Measurements from ENCODE around the gene SEPHS1.
"Not testable (repeated sequence)": the region's sequence is repeated elsewhere in the genome, so short reads cannot be mapped to it uniquely, and the experiment has no call there.

Gene SEPHS1

DNA sequence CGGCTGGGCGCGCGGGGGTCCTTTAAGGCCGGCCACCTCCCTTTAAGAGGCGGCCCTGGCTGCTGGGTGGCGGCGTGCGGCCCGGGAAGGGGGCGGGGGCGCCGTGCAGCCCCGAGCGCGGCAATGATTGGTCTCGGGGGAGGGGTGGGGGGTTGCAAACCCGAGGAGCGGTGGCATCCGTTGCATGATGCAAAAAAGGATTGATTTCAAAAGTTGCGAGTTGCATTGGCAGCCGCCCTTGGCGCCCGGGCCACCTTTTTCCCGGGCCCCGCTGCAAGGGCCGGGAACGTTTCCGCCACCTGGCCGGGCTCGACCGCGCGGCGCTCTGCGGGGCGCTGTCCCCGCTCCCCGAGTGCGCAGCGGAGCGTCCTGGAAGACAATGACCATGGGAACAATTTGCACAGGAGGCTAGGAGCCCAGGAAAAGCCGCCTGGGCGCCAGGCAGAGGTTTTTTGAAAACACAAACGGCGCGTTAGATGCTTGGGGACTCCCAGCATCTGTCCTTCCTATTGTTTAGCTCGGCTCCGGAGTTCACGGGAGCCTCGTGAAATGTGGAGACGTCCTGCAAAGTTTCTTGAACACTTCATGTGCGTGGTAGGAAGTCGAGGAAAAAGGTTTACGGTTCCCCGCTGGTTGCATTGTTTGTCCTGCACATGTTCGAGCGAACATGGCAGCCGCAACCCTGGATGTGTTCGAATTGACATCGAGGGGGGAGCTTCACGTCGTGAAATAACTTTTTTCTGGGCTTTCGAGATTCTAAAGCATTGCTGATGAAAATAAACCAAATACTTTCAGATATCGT, at the start of gene SEPHS1:
Gene SEPHS1, minus strand, starts transcription at position 78 of the 802 bp plus-strand sequence. CDS start 3,343 bp downstream, outside the sequence.
- no peak for DNase-seq (ENCODE audit: low read depth)

DNA sequence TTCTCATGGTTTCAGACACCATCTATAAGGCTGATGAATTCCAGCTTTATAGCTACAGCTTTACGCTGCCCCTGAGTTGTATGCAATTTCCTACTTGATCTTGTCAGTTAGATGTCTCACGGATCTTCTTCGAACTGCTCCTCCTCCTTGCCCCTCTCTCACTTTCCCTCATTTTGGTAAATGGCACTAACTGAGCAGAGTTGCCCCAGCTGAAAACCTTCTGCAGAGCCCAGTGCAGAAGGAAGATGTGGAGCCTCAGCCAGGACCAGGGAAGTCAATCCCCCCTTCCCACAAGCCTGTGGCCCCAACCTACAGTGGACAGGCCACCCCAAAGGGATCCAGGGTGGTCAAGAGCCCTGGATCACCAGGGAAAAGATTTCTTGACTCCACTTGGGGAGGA, 49.0 kb upstream of the SEPHS1 start:
- no peak for DNase-seq (ENCODE audit: low read depth)

GRCh38 chr10:13396369-13396768, 48.3 kb upstream of the SEPHS1 start:
- DNase-seq (ENCODE audit: low read depth), result no peak

DNA sequence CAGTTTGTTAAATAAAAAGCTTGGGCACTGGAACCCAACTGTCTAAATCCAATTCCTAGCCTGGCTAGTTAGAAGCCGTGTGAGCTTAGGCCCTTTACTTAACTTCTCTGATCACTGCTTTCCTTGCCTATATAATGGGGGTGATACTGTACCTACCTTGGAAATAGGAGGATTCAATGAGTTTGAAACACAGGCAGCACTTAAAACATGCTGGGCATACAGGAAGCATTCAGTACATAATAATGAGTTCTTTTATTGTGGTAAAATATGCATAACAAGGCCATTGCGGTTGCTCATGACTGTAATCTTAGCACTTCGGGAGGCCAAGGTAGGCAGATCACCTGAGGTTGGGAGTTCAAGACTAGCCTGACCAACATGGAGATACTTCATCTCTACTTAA, 47.4 kb upstream of the SEPHS1 start:
- no peak for DNase-seq (ENCODE audit: low read depth)

GRCh38 chr10:13393640-13394039, 45.5 kb upstream of the SEPHS1 start:
- no peak for DNase-seq (ENCODE audit: low read depth)

- DNase-seq (ENCODE audit: low read depth), result no peak
Measured at GRCh38 chr10:13392701-13393100, 44.6 kb upstream of the SEPHS1 start.

GRCh38 chr10:13390604-13391522, 42.8 kb upstream of the SEPHS1 start:
- DNase-seq (ENCODE audit: low read depth), result no peak

- DNase-seq (ENCODE audit: low read depth), result no peak
Measured at GRCh38 chr10:13388478-13389230, 40.6 kb upstream of the SEPHS1 start.

DNA sequence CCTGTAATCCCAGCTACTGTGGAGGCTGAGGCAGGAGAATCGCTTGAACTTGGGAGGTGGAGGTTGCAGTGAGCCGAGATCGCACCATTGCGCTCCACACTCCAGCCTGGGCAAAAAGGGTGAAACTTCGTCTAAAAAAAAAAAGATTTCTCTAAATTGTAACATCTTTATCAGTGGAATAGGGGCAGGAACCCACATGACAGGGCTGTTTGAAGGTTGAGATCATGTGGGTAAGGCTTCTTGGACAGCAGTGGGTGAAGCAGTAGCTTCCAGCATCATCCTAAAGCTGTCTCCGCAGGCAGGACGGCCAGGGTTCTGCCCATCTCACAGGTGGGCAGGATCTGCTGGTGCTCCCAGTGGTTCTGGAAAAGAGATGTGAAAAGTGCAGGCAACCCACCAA, 37.9 kb upstream of the SEPHS1 start:
- no peak for DNase-seq (ENCODE audit: low read depth)

GRCh38 chr10:13383399-13383761, 35.3 kb upstream of the SEPHS1 start:
- no peak for DNase-seq (ENCODE audit: low read depth)

- no peak for DNase-seq (ENCODE audit: low read depth)
Measured at GRCh38 chr10:13382703-13383398, 34.8 kb upstream of the SEPHS1 start.

DNA sequence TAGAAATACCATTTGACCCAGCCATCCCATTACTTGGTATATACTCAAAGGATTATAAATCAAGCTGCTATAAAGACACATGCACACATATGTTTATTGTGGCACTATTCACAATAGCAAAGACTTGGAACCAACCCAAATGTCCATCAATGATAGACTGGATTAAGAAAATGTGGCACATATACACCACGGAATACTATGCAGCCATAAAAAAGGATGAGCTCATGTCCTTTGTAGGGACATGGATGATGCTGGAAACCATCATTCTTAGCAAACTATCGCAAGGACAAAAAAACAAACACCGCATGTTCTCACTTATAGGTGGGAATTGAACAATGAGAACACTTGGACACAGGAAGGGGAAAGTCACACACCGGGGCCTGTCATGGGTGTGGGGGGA, 31.0 kb upstream of the SEPHS1 start:
- not testable (repeated sequence) for DNase-seq (ENCODE audit: low read depth)

GRCh38 chr10:13376746-13377145, 28.7 kb upstream of the SEPHS1 start:
- no peak for DNase-seq (ENCODE audit: low read depth)

DNA sequence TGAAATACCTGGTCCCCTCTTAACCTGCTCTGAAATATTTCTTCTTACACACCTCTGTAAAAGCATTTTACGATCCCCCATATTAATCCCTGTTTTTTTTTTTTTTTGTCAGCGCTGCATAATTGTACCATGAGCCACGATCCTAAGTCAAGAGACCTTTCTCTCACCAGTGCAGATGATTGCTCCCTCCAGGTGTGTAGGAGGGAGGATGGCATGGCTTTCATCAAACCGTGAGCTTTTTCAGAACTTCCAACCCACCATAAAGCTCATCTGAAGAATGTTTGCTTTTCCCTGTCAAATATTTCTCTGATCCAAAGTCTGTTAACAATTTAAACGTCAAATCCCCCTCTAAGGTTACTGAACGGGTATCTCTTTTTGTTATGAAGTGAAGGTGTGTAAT, 28.2 kb upstream of the SEPHS1 start:
- no peak for DNase-seq (ENCODE audit: low read depth)

- DNase-seq (ENCODE audit: low read depth), result no peak
Measured at GRCh38 chr10:13375791-13376190, 27.7 kb upstream of the SEPHS1 start.

GRCh38 chr10:13373644-13374043, 25.6 kb upstream of the SEPHS1 start:
- DNase-seq (ENCODE audit: low read depth), result no peak

DNA sequence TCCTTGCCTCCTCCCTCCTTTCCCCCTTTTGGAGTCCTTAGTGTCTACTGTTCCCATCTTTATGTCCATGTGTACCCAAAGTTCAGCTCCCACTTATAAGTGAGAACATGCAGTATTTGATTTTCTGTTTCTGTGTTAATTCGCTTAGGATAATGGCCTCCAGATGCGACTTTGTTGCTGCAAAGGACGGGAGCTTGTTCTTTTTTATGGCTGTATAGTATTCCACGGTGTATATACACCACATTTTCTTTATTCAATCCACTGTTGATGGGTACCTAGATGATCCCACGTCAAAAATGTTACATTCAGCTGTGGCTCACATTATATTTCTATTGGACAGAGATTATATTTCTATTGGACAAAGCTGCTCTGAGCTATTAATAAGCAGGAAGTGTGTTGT, 24.4 kb upstream of the SEPHS1 start:
- no peak for DNase-seq (ENCODE audit: low read depth)

DNA sequence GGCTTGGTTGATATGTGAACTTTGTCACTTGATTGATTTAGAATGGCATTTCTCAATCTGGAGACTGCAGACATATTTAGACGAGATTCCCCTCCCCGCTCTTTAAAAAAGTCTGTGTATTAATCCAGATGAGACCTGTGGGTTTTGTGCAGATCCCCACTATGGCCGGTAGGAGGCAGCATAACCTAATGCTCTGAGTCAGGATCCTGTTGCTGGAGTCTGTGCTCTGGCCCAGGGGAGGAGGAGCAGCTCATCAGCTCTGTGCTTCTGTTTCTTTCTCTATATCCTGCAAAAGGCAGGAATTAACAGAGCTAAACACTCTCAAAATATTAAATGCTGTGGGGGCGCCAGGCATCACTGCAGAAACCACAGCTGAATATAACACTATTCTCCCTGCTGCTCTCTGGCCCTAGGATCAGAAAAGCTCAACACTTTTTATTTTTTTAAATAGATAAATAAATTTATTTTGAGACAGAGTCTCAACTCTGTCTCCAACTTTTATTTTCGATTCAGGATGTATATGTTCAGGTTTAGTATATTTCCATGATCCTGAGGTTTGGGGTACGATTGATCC, 23.9 kb upstream of the SEPHS1 start:
- DNase-seq (ENCODE audit: low read depth), result no peak

DNA sequence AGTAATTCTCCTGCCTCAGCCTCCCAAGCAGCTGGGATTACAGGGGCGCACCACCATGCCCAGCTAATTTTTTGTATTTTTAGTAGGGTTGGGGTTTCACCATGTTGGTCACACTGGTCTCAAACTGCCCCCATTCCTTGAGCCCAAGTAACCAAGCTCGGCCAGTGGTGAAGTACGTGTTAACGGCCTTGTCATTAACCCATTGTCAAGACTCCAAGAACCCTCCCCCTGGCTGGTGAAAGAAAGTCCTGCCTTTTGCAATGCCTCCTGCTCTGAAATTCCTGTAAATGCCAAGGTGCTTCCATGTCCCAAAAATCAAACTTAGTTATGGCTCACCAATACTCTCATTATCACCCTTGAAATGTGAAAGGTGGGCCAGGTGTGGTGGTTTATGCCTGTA, 18.8 kb upstream of the SEPHS1 start:
- DNase-seq (ENCODE audit: low read depth), result no peak

- no peak for DNase-seq (ENCODE audit: low read depth)
Measured at GRCh38 chr10:13365831-13366230, 17.7 kb upstream of the SEPHS1 start.

GRCh38 chr10:13365243-13365642, 17.1 kb upstream of the SEPHS1 start:
- no peak for DNase-seq (ENCODE audit: low read depth)
